A549 treated with GW870086 at 1 μM for 4 hours (cell line): ENCODE data around the gene C16orf96. TPM values are rescaled to one million over a fixed set of nuclear protein-coding genes. Genes with fewer than 3 reads are reported as not detected.

Source experiments
- total RNA-seq: library from RNA; stranded (reverse); fragments of 200-300 nt; extraction: Qiagen RNA extraction; gene quantifications from 5 replicates; pipeline ENCODE4 v1.2.3, GENCODE V29; 2022; ENCODE audit warnings: low read depth

C16orf96 gene
- 0.03 TPM in 3 of 5 replicates, not detected in the others for total RNA-seq

DNA sequence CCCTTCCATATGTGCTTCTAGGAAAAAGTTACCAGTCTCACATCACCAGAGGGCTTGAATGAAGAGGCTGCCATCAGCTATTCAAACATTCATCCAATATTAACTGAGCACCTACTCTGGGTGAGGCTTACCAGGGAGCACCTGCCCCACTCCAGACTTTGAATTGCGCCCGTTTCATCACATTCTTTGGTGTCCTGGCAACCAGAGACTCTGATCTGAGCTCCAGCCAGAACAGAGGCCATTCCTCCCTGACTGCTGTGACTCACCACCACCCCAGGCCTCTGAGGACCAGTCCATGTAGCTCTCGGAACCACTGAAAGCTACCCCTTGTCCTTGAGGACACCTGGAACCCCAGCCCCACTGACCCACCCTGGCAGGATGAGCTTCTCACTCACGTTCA is at the start of gene C16orf96:
Gene C16orf96 (plus strand): TSS at position 229 of the 400 bp plus-strand sequence. CDS start 150 bp downstream, at position 379.

DNA sequence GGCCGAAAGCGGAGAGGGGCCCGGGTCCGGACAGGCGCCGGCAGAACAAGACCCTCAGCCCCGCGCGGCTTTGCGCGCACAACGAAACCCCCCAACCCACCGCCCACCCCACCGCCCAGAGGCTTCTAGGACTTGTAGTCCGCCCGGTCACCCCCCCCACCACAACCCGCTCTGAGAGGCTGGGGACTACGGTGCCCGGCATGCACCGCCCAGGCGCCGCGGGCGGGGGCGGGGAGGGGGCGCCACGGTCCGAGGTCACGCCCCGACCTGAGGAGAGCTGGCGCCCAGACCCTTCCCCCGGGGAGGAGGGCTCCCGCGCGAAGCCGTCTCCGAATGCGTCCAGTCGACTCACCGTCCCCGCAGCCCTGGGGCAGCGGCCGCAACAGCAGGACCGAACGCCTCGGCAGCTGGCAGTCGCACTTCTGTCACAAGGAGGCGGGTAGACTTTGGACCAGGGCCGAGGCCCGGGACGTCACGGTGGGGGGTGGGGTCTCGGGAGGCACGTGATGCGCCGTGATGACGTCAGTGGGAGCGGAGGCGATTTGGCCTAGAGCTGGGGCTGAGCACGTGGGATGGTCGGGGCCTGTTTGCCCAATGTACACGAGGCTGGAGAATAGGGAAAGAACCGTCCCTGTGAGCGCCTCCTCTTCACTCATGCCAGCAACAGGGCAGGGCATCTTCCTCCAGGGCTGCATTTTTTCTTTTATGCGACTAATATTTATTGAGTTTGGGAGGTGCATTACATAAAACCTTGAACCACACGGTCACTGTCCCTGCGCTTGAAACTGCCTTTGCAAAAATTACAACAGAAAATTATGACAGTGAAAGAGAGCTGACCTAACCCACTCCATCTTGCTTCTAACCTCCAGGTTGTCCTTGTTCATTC is 17.5 kb upstream of the C16orf96 start, which contains the start of gene CDIP1:
Gene CDIP1 (minus strand): TSS at position 424 of the 886 bp plus-strand sequence. CDS start 24,643 bp downstream, outside the sequence.

DNA sequence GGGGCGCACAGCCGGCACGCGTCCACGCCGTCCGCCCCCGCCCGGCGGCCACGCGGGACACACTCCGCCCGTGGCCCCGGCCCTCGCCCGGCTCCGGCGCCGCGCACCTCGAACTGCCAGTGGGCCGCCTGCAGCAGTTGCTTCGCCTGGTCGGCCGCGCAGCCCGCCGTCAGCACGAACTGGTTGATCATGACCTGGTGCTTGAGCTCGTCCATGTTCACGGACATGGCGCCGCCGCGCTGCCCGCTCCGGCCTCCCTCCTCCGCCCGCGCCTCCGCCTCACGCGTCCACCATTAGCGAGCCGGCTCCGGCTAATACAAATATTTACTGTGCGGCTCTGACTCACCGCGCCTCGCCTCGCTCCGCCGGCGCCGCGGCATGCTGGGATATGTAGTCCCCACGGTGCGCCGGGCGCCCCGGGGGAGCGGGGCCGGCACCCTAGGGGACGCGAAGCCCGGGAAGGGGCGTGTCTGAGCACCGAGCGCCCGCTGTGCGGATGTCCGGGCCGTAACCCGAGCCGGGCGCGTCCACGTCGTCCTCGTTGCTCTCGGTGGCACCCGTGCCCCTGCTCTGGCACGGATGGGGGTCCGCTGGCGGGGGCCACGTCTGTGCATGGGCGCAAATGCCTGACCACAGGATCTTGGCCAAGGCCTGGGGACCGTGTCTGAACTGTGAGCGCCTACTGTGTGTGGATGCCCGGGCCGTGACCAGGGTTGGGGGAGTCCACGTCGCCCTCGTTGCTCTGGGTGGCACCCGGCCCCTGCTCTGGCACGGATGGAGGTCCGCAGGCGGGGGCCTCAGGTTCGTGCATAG is 58.6 kb downstream of the C16orf96 start, which contains the start of gene UBALD1:
Gene UBALD1 (minus strand): TSS at position 318 of the 813 bp plus-strand sequence. CDS start 91 bp downstream, at position 227.

DNA sequence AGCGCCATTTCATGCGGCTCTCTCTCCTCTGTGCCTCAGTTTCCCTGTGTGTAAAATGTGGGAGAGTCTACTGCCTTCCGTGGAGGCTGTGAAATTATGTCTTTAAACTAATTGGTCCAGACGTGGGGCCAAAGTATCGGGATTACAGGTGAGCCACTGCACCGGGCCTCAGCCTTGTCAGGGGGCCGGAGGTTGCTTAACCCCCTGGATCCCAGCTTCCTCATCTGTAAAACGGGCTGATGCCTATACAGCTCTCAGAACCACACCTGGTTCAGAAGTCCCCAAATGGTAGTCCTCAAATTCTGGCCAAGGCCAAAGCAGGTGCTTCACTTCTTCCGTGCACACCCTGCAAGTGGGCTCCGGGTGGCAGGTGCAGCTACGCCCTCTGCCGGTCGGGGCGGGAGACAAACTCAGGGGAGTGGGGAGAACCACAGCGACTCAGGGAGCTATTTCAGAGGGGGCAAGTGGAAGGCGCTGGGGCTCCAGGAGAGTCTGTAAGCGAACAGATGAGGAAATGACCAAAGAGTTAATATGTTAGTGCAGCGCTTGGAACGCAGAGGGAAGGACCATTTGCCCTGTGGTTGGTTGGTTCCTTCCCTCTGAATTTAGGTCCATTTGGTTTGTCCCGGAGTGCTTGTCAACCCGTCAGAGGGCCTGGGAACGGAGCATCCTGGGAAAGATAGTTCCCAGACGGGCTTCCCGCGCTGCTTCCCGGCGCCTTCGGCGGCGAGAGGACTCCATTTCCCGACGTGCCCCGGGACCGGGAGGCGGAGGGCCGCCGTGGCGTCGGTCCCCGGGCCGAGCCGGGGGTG is 68.1 kb downstream of the C16orf96 start, which contains the start of gene MGRN1:
Gene MGRN1 (plus strand): TSS at position 812 of the 812 bp plus-strand sequence. CDS start 135 bp downstream, outside the sequence.

Other genes starting within 250 kb of the C16orf96 start
- 19.7 to 28.0 TPM (median 26.5 TPM) in 5 replicates for gene GLIS2, start 240.3 kb upstream of the C16orf96 start, total RNA-seq
- gene PAM16, start 205.0 kb upstream of the C16orf96 start, total RNA-seq, result 65.2 to 86.3 TPM (median 75.2 TPM) in 5 replicates
- 6.0 to 6.8 TPM (median 6.3 TPM) in 5 replicates for gene VASN, start 184.5 kb upstream of the C16orf96 start, total RNA-seq
- gene CORO7, start 139.7 kb upstream of the C16orf96 start, total RNA-seq, result 10.9 to 19.8 TPM (median 15.9 TPM) in 5 replicates
- 59.8 to 71.8 TPM (median 69.6 TPM) in 5 replicates for gene DNAJA3, start 130.5 kb upstream of the C16orf96 start, total RNA-seq
- 41.8 to 45.9 TPM (median 44.1 TPM) in 5 replicates for gene NMRAL1, start 81.7 kb upstream of the C16orf96 start, total RNA-seq
- gene HMOX2, start 79.9 kb upstream of the C16orf96 start, total RNA-seq, result 50.9 to 64.8 TPM (median 59.2 TPM) in 5 replicates
- gene CDIP1, start 17.6 kb upstream of the C16orf96 start, total RNA-seq, result 11.8 to 15.2 TPM (median 13.0 TPM) in 5 replicates
- gene UBALD1, start 58.5 kb downstream of the C16orf96 start, total RNA-seq, result 36.8 to 53.9 TPM (median 52.1 TPM) in 5 replicates
- 34.9 to 42.2 TPM (median 40.5 TPM) in 5 replicates for gene MGRN1, start 68.5 kb downstream of the C16orf96 start, total RNA-seq
- gene NUDT16L1, start 137.2 kb downstream of the C16orf96 start, total RNA-seq, result 18.8 to 26.1 TPM (median 23.5 TPM) in 5 replicates
- 20.5 to 25.7 TPM (median 25.2 TPM) in 5 replicates for gene ANKS3, start 177.9 kb downstream of the C16orf96 start, total RNA-seq
- gene DNAAF8, start 178.2 kb downstream of the C16orf96 start, total RNA-seq, result 0.75 to 1.1 TPM (median 0.79 TPM) in 5 replicates
- gene ZNF500, start 210.8 kb downstream of the C16orf96 start, total RNA-seq, result 7.6 to 10.6 TPM (median 8.7 TPM) in 5 replicates
- gene SEPTIN12, start 232.0 kb downstream of the C16orf96 start, total RNA-seq, result not detected in 5 replicates
- not detected in 5 replicates for gene SMIM22, start 239.0 kb downstream of the C16orf96 start, total RNA-seq
- gene ROGDI, start 246.3 kb downstream of the C16orf96 start, total RNA-seq, result 10.4 to 16.1 TPM (median 15.1 TPM) in 5 replicates